SU-DHL-6 (cell line): ENCODE measurements around the gene GCN1.

Source experiments
- H2AFZ ChIP-seq: fragments of 200-600 bp; sonication (generic); 2 replicates; pipeline ENCODE4 v1.6.1; 2014; ENCODE audit warnings: low read depth, mild to moderate bottlenecking, moderate library complexity, mixed read lengths, antibody characterized with exemption, low read length; ENCODE audit not compliant: severe bottlenecking
- H3F3A ChIP-seq: fragments of 200-600 bp; shearing (Covaris generic); 2 replicates; pipeline ENCODE4 v1.6.0; 2016; ENCODE audit warnings: antibody characterized with exemption, mild to moderate bottlenecking; ENCODE audit not compliant: insufficient read depth
- H3K27ac ChIP-seq: fragments of 200-600 bp; sonication (generic); 2 replicates; pipeline ENCODE4 v1.5.1; 2016; ENCODE audit warnings: low read depth, mild to moderate bottlenecking, low read length, moderate library complexity, mixed read lengths
- H3K27me3 ChIP-seq: fragments of 200-600 bp; sonication (generic), shearing (Covaris generic); 2 replicates; pipeline ENCODE4 v1.6.0; 2014; ENCODE audit warnings: mild to moderate bottlenecking, low read length
- H3K36me3 ChIP-seq: fragments of 200-600 bp; sonication (generic); 2 replicates; pipeline ENCODE4 v1.6.1; 2014; ENCODE audit warnings: mild to moderate bottlenecking, low read length, mixed read lengths
- H3K4me2 ChIP-seq: fragments of 300-600, 200-600 bp; shearing (Covaris generic), sonication (generic); 2 replicates; pipeline ENCODE4 v1.6.0; 2014; ENCODE audit warnings: low read length, low read depth, mild to moderate bottlenecking; ENCODE audit not compliant: poor library complexity, severe bottlenecking
- H3K4me3 ChIP-seq: fragments of 200-600 bp; sonication (generic); 2 replicates; pipeline ENCODE4 v1.5.1; 2014; ENCODE audit warnings: antibody characterized with exemption, low read length, mild to moderate bottlenecking, mixed read lengths; ENCODE audit not compliant: insufficient read depth, poor library complexity, severe bottlenecking
- H3K79me2 ChIP-seq: fragments of 200-600 bp; sonication (generic); 2 replicates; pipeline ENCODE4 v1.6.1; 2014; ENCODE audit warnings: mild to moderate bottlenecking, low read length, moderate library complexity; ENCODE audit not compliant: insufficient read depth
- H3K9ac ChIP-seq: fragments of 200-600 bp; sonication (generic); 2 replicates; pipeline ENCODE4 v1.7.0; 2014; ENCODE audit warnings: mild to moderate bottlenecking, low read length
- H3K9me2 ChIP-seq: fragments of 200-600 bp; sonication (generic); replicated peaks from 2 replicates; pipeline ENCODE4 v1.6.1; 2014; ENCODE audit warnings: low read length; ENCODE audit not compliant: insufficient read depth
- H3K9me3 ChIP-seq: fragments of 200-600 bp; sonication (generic); 2 replicates; pipeline ENCODE4 v1.6.1; 2014; ENCODE audit warnings: low read length, mixed read lengths; ENCODE audit not compliant: insufficient read depth
- H4K20me1 ChIP-seq: fragments of 200-600 bp; sonication (generic); 2 replicates; pipeline ENCODE4 v1.6.1; 2014; ENCODE audit warnings: low read depth, mild to moderate bottlenecking, antibody characterized with exemption, low read length, moderate library complexity, mixed read lengths
- EZH2phosphoT487 ChIP-seq: fragments of 200-600 bp; sonication (generic), shearing (Covaris generic); conservative IDR thresholded peaks from 2 replicates; pipeline ENCODE4 v1.6.1; 2018; ENCODE audit warnings: mild to moderate bottlenecking, antibody characterized with exemption, low read length, moderate library complexity, mixed read lengths
- TF ChIP-seq, protein P1 (sequence below): fragments of 200-600 bp; sonication (generic); IDR thresholded peaks from one replicate; pipeline ENCODE4 v1.5.1; 2017; ENCODE audit warnings: antibody characterized with exemption, mild to moderate bottlenecking, low read length, moderate library complexity; ENCODE audit not compliant: insufficient read depth, poor library complexity, severe bottlenecking

Gene GCN1

DNA sequence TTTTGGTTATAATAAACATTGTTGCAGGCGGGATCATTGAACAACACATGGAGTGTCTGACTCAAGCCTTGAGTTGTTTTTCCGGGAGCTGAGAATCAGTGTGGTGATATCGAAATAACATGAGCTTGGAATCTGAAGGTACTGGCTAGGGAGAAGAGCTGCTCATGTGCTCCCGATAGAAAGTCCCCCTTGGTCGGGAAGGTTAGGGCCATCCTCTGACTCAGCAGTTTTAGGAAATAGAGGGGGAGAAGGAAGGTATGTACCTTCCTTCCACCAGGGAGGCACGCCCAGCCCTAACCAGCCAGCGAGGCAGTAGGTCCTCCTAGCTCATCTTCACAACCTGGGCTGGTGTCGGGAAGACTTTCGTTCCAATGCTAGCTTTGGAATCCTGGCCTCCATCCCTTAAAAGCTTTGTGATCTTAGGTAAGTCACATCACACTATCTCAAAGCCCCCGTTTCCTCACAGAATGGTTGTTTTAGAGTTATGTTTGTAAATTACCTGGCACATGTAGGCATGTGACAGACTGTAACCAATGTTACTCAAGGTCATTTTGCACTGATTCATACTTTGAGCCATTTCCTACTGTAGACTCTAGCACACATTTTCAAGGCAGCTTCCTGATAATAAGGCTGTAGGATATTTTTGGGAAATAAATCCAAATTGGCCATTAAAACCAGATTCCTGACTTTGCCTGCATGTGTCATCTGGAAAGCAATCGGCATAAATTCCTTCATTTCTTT lies 76.0 kb downstream of the GCN1 start:
- TF ChIP-seq, protein P1, sequence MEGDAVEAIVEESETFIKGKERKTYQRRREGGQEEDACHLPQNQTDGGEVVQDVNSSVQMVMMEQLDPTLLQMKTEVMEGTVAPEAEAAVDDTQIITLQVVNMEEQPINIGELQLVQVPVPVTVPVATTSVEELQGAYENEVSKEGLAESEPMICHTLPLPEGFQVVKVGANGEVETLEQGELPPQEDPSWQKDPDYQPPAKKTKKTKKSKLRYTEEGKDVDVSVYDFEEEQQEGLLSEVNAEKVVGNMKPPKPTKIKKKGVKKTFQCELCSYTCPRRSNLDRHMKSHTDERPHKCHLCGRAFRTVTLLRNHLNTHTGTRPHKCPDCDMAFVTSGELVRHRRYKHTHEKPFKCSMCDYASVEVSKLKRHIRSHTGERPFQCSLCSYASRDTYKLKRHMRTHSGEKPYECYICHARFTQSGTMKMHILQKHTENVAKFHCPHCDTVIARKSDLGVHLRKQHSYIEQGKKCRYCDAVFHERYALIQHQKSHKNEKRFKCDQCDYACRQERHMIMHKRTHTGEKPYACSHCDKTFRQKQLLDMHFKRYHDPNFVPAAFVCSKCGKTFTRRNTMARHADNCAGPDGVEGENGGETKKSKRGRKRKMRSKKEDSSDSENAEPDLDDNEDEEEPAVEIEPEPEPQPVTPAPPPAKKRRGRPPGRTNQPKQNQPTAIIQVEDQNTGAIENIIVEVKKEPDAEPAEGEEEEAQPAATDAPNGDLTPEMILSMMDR: no peak
- TF ChIP-seq EZH2phosphoT487: no peak
- Histone ChIP-seq H3K27me3 (no peaks in the 10 kb centered on the region), H3F3A (peaks cover 29% of the 10 kb centered on the region), H3K9ac (peak overlapping the region; percentile 86), H3K9me3 (no peaks in the 10 kb centered on the region), H3K4me3 (peak overlapping the region; percentile 78), H3K9me2 (no peaks in the 10 kb centered on the region), H3K27ac (peak overlapping the region; percentile 78), H4K20me1 (no peaks in the 10 kb centered on the region; the same call in 1 of the 2 replicates), H3K79me2 (peaks cover 47% of the 10 kb centered on the region), H3K36me3 (peaks cover 3% of the 10 kb centered on the region; the same call in 1 of the 2 replicates), H2AFZ (no peak overlapping the region), H3K4me2 (peak overlapping the region; percentile 86)

DNA sequence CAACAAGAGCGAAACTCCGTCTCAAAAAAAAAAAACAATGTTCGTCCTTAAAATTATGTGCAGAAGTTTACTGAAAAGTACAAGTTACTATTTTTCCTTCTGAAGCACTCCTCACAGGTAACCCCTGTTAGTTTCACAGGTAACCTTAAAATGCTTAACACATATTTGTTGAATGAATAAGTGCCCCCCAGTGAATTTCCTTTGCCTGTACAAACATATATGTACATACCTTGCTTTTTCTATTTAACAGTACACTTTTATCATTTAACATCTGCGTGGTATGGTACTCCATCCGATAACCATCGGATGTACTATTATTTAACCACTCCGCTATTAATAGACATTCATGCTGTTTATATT lies 76.6 kb downstream of the GCN1 start:
- Histone ChIP-seq H3F3A (peaks cover 29% of the 10 kb centered on the region), H3K9me3 (no peaks in the 10 kb centered on the region), H3K27me3 (no peaks in the 10 kb centered on the region), H3K36me3 (peaks cover 3% of the 10 kb centered on the region; the same call in 1 of the 2 replicates), H3K79me2 (peaks cover 53% of the 10 kb centered on the region), H3K9ac (peak overlapping the region; percentile 86), H3K4me2 (peak overlapping the region; percentile 86), H3K27ac (peak overlapping the region; percentile 78), H3K4me3 (peak overlapping the region; percentile 78), H4K20me1 (no peaks in the 10 kb centered on the region; the same call in 1 of the 2 replicates), H3K9me2 (no peaks in the 10 kb centered on the region), H2AFZ (no peak overlapping the region)
- no peak for TF ChIP-seq EZH2phosphoT487
- TF ChIP-seq, protein P1: no peak

DNA sequence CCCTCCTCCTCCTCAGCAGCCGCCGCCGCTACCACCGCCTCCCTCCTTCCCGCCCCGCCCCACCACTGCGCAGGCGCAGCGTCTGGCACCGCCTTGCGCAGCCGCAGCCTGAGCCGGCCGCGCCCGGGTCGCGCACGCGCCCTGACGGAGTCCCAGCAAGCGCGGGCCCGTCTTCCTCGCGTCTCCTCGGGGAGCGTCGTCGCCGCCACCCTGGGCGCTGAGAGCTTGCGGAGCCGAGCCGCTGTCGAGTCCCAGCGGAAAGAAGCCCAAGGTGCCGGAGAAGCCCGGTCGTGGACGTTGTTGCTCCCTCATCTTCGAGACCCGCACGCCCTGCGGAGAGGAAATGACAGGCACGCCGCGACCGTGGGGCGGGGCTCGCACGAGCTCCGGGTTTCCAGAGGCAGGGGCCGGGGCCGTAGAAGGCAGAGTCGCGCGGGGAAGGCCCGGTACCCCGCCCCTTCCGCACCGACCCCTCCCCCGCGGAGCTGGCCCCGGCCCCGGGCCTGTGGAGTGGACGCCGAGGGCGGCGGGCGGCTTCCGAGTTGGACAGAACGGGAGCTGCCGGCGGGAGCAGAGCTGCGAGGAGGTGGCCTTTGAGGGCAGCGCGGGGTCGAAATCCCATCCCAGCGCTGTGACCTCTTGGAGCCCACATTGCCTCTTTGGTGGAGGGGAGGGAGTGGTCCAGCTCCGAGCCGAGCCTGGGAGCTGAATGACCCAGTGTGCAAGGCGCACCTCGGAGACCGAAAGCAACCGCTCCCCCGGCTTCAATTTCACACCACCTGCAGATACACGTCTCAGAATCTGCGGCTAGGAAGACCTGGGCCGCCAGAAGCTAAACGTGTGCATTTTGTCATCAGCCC lies 77.5 kb downstream of the GCN1 start:
- no peaks in the 10 kb centered on the region; the same call in 1 of the 2 replicates for H4K20me1 ChIP-seq
- peaks cover 62% of the 10 kb centered on the region for H3K79me2 ChIP-seq
- peak overlapping the region; percentile 86 for H3K9ac ChIP-seq
- H3K9me2 ChIP-seq: no peaks in the 10 kb centered on the region
- H2AFZ ChIP-seq: peak overlapping the region; percentile 58
- peaks cover 3% of the 10 kb centered on the region; the same call in 1 of the 2 replicates for H3K36me3 ChIP-seq
- peaks cover 29% of the 10 kb centered on the region for H3F3A ChIP-seq
- no peaks in the 10 kb centered on the region for H3K27me3 ChIP-seq
- peak overlapping the region; percentile 78 for H3K27ac ChIP-seq
- H3K4me2 ChIP-seq: peak overlapping the region; percentile 86
- peak overlapping the region; percentile 78 for H3K4me3 ChIP-seq
- H3K9me3 ChIP-seq: no peaks in the 10 kb centered on the region
- TF ChIP-seq, protein P1: no peak
- TF ChIP-seq EZH2phosphoT487: no peak
